ENCODE measurements around the gene ADCY1. TPM values are rescaled to one million over a fixed set of nuclear protein-coding genes. Genes with fewer than 3 reads are reported as not detected.
A peak's percentile ranks its signal among the peaks of the same experiment; 100 is the strongest.

The ADCY1 gene
- total RNA-seq, 2 donors from 2014 or later = 1.1 TPM

GRCh38 chr7:45701701-45702510, 127.7 kb downstream of the ADCY1 start:
- H3K4me1 ChIP-seq = no peaks in the 10 kb centered on the region
- no peaks in the 10 kb centered on the region for H3K27me3 ChIP-seq
- DNase-seq = no peak
- no peak overlapping the region for H3K9ac ChIP-seq (ENCODE audit: low read depth in 2 of 2, low read length in 2 of 2)
- no peaks in the 10 kb centered on the region for H3K36me3 ChIP-seq
- no peak for TF ChIP-seq CTCF (IDR thresholded peaks at IDR 0.05)
- no peak overlapping the region for H3K4me3 ChIP-seq
- H3K9me3 ChIP-seq = no peaks in the 10 kb centered on the region
- H3K27ac ChIP-seq = no peak overlapping the region
- intact Hi-C loops (cut with DNase I) = no loop called here

- Histone ChIP-seq H3K9ac (ENCODE audit: low read depth in 2 of 2, low read length in 2 of 2) (no peak overlapping the region), H3K36me3 (no peaks in the 10 kb centered on the region), H3K4me1 (no peaks in the 10 kb centered on the region), H3K27me3 (no peaks in the 10 kb centered on the region), H3K4me3 (no peak overlapping the region), H3K9me3 (no peaks in the 10 kb centered on the region), H3K27ac (no peak overlapping the region)
- intact Hi-C loops (cut with DNase I) = no loop called here
- DNase-seq = peak; percentile 10
- TF ChIP-seq CTCF (IDR thresholded peaks at IDR 0.05) = no peak
Measured at GRCh38 chr7:45702751-45703150, 128.6 kb downstream of the ADCY1 start.

- TF ChIP-seq CTCF (IDR thresholded peaks at IDR 0.05) = no peak
- peak; percentile 7 for DNase-seq
- no peak overlapping the region for H3K27ac ChIP-seq
- no peak overlapping the region for H3K9ac ChIP-seq (ENCODE audit: low read depth in 2 of 2, low read length in 2 of 2)
- H3K9me3 ChIP-seq = no peaks in the 10 kb centered on the region
- intact Hi-C loops (cut with DNase I) = no loop called here
- no peaks in the 10 kb centered on the region for H3K36me3 ChIP-seq
- H3K27me3 ChIP-seq = no peaks in the 10 kb centered on the region
- H3K4me3 ChIP-seq = no peak overlapping the region
- H3K4me1 ChIP-seq = no peaks in the 10 kb centered on the region
Measured at GRCh38 chr7:45703373-45703821, 129.2 kb downstream of the ADCY1 start.

- H3K9me3 ChIP-seq = no peaks in the 10 kb centered on the region
- H3K27ac ChIP-seq = no peak overlapping the region
- intact Hi-C loops (cut with DNase I) = no loop called here
- H3K27me3 ChIP-seq = no peaks in the 10 kb centered on the region
- no peak overlapping the region for H3K9ac ChIP-seq (ENCODE audit: low read depth in 2 of 2, low read length in 2 of 2)
- H3K36me3 ChIP-seq = no peaks in the 10 kb centered on the region
- no peaks in the 10 kb centered on the region for H3K4me1 ChIP-seq
- H3K4me3 ChIP-seq = no peak overlapping the region
- peak; percentile 7 for DNase-seq
- no peak for TF ChIP-seq CTCF (IDR thresholded peaks at IDR 0.05)
Measured at GRCh38 chr7:45703911-45704682, 129.9 kb downstream of the ADCY1 start.

GRCh38 chr7:45704683-45705016, 130.5 kb downstream of the ADCY1 start:
- Histone ChIP-seq H3K4me3 (no peak overlapping the region), H3K27ac (no peak overlapping the region), H3K27me3 (no peaks in the 10 kb centered on the region), H3K36me3 (no peaks in the 10 kb centered on the region), H3K4me1 (no peaks in the 10 kb centered on the region), H3K9ac (ENCODE audit: low read depth in 2 of 2, low read length in 2 of 2) (no peak overlapping the region), H3K9me3 (no peaks in the 10 kb centered on the region)
- DNase-seq = peak; percentile 4
- no peak for TF ChIP-seq CTCF (IDR thresholded peaks at IDR 0.05)
- intact Hi-C loops (cut with DNase I) = no loop called here
